ENCODE measurements around the gene NPM1. TPM values are rescaled to one million over a fixed set of nuclear protein-coding genes. Genes with fewer than 3 reads are reported as not detected.
"Not testable (repeated sequence)": the region's sequence is repeated elsewhere in the genome, so short reads cannot be mapped to it uniquely, and the experiment has no call there.

NPM1 gene
- total and polyA plus RNA-seq, 2 donors from 2014 or later, result 611 to 612 TPM

- DNase-seq (peak in 1 of 5 donors; percentile 9), FAIRE-seq (no peak)
- Histone ChIP-seq H3K36me3 (ENCODE audit: control insufficient read depth in 2 of 3, insufficient read depth in 3 of 3, low read length in 3 of 3) (no peaks in the 10 kb centered on the region), H3K9ac (ENCODE audit: low read length in 3 of 3) (no peak overlapping the region), H3K27ac (ENCODE audit: low read depth in 2 of 2, low read length in 2 of 2) (no peak overlapping the region), H3K27me3 (ENCODE audit: control insufficient read depth, insufficient read depth, low read length) (no peaks in the 10 kb centered on the region), H3K9me3 (ENCODE audit: control insufficient read depth in 2 of 3, insufficient read depth in 1 of 3, low read length in 3 of 3) (no peaks in the 10 kb centered on the region), H3K4me3 (ENCODE audit: low read length in 3 of 3) (no peak overlapping the region), H3K4me1 (ENCODE audit: control insufficient read depth in 2 of 3, insufficient read depth in 2 of 3, low read depth in 1 of 3, low read length in 3 of 3) (no peaks in the 10 kb centered on the region)
- no peak for TF ChIP-seq CTCF (IDR thresholded peaks at IDR 0.05; ENCODE audit: borderline replicate concordance, extremely low read depth, insufficient read depth)
- intact Hi-C loops (cut with DNase I), result no loop called here
These were observed 36.0 kb upstream of the NPM1 start for GRCh38 chr5:171351536-171352073.

GRCh38 chr5:171355302-171355724 lies 32.3 kb upstream of the NPM1 start:
- TF ChIP-seq CTCF (IDR thresholded peaks at IDR 0.05; ENCODE audit: borderline replicate concordance, extremely low read depth, insufficient read depth), result no peak
- H3K27ac ChIP-seq (ENCODE audit: low read depth in 2 of 2, low read length in 2 of 2), result no peak overlapping the region
- no peaks in the 10 kb centered on the region for H3K27me3 ChIP-seq (ENCODE audit: control insufficient read depth, insufficient read depth, low read length)
- no peaks in the 10 kb centered on the region for H3K4me1 ChIP-seq (ENCODE audit: control insufficient read depth in 2 of 3, insufficient read depth in 2 of 3, low read depth in 1 of 3, low read length in 3 of 3)
- no peaks in the 10 kb centered on the region for H3K36me3 ChIP-seq (ENCODE audit: control insufficient read depth in 2 of 3, insufficient read depth in 3 of 3, low read length in 3 of 3)
- H3K9me3 ChIP-seq (ENCODE audit: control insufficient read depth in 2 of 3, insufficient read depth in 1 of 3, low read length in 3 of 3), result no peaks in the 10 kb centered on the region
- FAIRE-seq (no peak), DNase-seq (peak in 1 of 5 donors; percentile 1)
- H3K9ac ChIP-seq (ENCODE audit: low read length in 3 of 3), result no peak overlapping the region
- H3K4me3 ChIP-seq (ENCODE audit: low read length in 3 of 3), result no peak overlapping the region
- intact Hi-C loops (cut with DNase I), result no loop called here

- Histone ChIP-seq H3K9me3 (ENCODE audit: control insufficient read depth in 2 of 3, insufficient read depth in 1 of 3, low read length in 3 of 3) (no peaks in the 10 kb centered on the region), H3K36me3 (ENCODE audit: control insufficient read depth in 2 of 3, insufficient read depth in 3 of 3, low read length in 3 of 3) (no peaks in the 10 kb centered on the region), H3K4me3 (ENCODE audit: low read length in 3 of 3) (no peak overlapping the region), H3K9ac (ENCODE audit: low read length in 3 of 3) (no peak overlapping the region), H3K27ac (ENCODE audit: low read depth in 2 of 2, low read length in 2 of 2) (no peak overlapping the region), H3K4me1 (ENCODE audit: control insufficient read depth in 2 of 3, insufficient read depth in 2 of 3, low read depth in 1 of 3, low read length in 3 of 3) (no peaks in the 10 kb centered on the region), H3K27me3 (ENCODE audit: control insufficient read depth, insufficient read depth, low read length) (no peaks in the 10 kb centered on the region)
- intact Hi-C loops (cut with DNase I), result no loop called here
- FAIRE-seq (no peak), DNase-seq (peak in 1 of 5 donors; percentile 2)
- TF ChIP-seq CTCF (IDR thresholded peaks at IDR 0.05; ENCODE audit: borderline replicate concordance, extremely low read depth, insufficient read depth), result no peak
These were observed 29.8 kb upstream of the NPM1 start for GRCh38 chr5:171357843-171358242.

GRCh38 chr5:171361151-171361550 lies 26.5 kb upstream of the NPM1 start:
- H3K9ac ChIP-seq (ENCODE audit: low read length in 3 of 3); H3K27ac ChIP-seq (ENCODE audit: low read depth in 2 of 2, low read length in 2 of 2); H3K9me3 ChIP-seq (ENCODE audit: control insufficient read depth in 2 of 3, insufficient read depth in 1 of 3, low read length in 3 of 3); FAIRE-seq; H3K36me3 ChIP-seq (ENCODE audit: control insufficient read depth in 2 of 3, insufficient read depth in 3 of 3, low read length in 3 of 3); H3K4me3 ChIP-seq (ENCODE audit: low read length in 3 of 3); H3K27me3 ChIP-seq (ENCODE audit: control insufficient read depth, insufficient read depth, low read length); intact Hi-C loops (cut with DNase I); H3K4me1 ChIP-seq (ENCODE audit: control insufficient read depth in 2 of 3, insufficient read depth in 2 of 3, low read depth in 1 of 3, low read length in 3 of 3): not testable (repeated sequence)
- peak in 1 of 5 donors; percentile 7 for DNase-seq

- H3K9ac ChIP-seq (ENCODE audit: low read length in 3 of 3); FAIRE-seq; H3K36me3 ChIP-seq (ENCODE audit: control insufficient read depth in 2 of 3, insufficient read depth in 3 of 3, low read length in 3 of 3); H3K4me1 ChIP-seq (ENCODE audit: control insufficient read depth in 2 of 3, insufficient read depth in 2 of 3, low read depth in 1 of 3, low read length in 3 of 3); H3K27ac ChIP-seq (ENCODE audit: low read depth in 2 of 2, low read length in 2 of 2); intact Hi-C loops (cut with DNase I); H3K27me3 ChIP-seq (ENCODE audit: control insufficient read depth, insufficient read depth, low read length); H3K4me3 ChIP-seq (ENCODE audit: low read length in 3 of 3); H3K9me3 ChIP-seq (ENCODE audit: control insufficient read depth in 2 of 3, insufficient read depth in 1 of 3, low read length in 3 of 3): not testable (repeated sequence)
- peak in 1 of 5 donors; percentile 2 for DNase-seq
These were observed 24.4 kb upstream of the NPM1 start for GRCh38 chr5:171363249-171363648.

Data from kidney (tissue), 14 donors.